GM18951 (cell line): Measurements from ENCODE around the gene SPECC1.
"Not testable (repeated sequence)": the region's sequence is repeated elsewhere in the genome, so short reads cannot be mapped to it uniquely, and the experiment has no call there.

Source experiments
- POLR2A ChIP-seq: IDR thresholded peaks from 4 replicates; pipeline ENCODE4 v1.6.1; 2011; ENCODE audit warnings: mild to moderate bottlenecking; ENCODE audit not compliant: insufficient read length, insufficient read depth; ENCODE audit errors: extremely low read depth
- in situ Hi-C: fragments of 300-500 bp; cut with MboI; formaldehyde crosslinking; loops from one replicate; pipeline ENCODE4 v1.12.0; 2022; ENCODE audit warnings: low sequenced_read_pairs, mixed read lengths, inconsistent platforms; ENCODE audit not compliant: unreplicated experiment

SPECC1 gene

DNA sequence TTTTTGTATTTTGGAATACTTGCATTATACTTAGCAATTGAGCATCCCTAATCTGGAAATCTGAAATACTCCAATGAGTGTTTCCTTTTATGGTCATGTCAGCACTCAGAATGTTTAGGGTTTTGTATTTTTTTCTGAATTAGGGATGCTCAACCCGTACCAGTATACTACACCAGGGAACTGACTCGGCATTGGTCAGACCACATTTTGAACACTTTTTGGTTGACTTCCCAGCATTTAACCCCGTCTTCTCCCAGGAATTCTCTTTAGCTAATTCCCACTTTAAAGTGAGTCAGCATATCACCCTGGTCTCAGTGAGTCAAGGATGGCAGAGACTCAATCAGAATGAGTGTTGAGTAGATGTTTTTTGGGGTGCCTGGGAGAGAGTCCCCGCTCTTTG, 177.9 kb downstream of the SPECC1 start:
- in situ Hi-C loops: no loop called here

GRCh38 chr17:20189302-20189701, 180.1 kb downstream of the SPECC1 start:
- in situ Hi-C loops: no loop called here
- no peak for TF ChIP-seq POLR2A

More for the DNA sequence above, 177.9 kb downstream of the SPECC1 start:
- no peak for TF ChIP-seq POLR2A

DNA sequence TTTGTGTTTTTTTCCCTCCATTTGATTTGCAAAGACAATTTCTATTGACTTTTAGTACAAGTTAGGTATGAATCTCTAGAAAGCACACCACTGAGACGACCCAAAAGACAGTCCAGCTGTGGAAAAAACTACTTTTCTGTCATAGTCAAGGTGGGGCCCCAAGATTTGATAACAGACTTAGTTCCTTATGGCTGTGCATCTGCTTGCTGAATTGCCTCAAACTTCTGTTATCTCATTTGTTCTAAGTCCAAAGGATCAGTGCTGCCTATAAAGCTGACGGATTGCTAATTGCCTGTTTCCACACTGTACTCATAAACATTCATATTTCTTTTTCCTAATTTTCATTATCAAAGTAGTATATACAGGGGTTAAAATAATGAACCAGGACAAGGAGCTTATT, 180.8 kb downstream of the SPECC1 start:
- in situ Hi-C loops: no loop called here
- TF ChIP-seq POLR2A: no peak

DNA sequence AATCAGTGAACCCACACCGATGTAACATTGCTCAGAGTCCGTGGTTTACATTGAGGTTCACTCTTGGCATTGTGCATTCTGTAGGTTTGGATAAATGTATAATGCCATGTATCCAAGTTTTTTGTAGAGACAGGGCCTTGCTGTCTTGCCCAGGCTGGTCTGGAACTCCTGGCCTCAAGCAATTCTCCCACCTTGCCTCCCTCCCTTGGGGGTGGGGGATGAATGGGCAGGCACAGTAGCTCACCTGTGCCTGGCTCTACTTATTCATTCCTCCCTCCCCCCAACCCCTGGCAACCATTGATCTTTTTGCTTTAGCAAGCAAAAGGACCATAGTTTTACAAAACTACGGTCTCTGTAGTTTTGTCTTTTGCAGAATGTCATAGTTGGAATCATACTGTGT, 181.4 kb downstream of the SPECC1 start:
- TF ChIP-seq POLR2A: no peak
- in situ Hi-C loops: no loop called here

DNA sequence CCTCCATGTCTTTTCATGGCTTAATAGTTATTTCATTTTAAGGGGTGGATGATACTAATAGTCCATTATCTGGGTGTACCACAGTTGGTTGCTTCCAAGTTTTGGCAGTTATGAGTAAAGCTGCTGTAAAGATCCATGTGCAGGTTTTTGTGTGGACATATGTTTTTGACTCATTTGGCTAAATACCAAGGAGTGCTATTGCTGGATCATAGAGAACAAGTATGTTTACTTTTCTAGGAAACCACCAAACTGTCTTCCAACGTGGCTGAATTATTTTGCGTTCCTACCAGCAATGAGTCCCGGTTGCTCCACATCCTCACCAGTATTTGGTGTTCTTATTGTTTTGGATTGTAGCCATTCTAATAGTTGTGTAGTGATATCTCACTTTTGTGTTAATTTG, 181.9 kb downstream of the SPECC1 start:
- in situ Hi-C loops: no loop called here
- TF ChIP-seq POLR2A: no peak

- in situ Hi-C loops: not testable (repeated sequence)
Observed at GRCh38 chr17:20196286-20196685, 187.1 kb downstream of the SPECC1 start.

- in situ Hi-C loops: no loop called here
- TF ChIP-seq POLR2A: no peak
Observed at GRCh38 chr17:20197272-20197926, 188.2 kb downstream of the SPECC1 start.

- in situ Hi-C loops: no loop called here
- TF ChIP-seq POLR2A: no peak
Observed at GRCh38 chr17:20200016-20200795, 191.0 kb downstream of the SPECC1 start.

DNA sequence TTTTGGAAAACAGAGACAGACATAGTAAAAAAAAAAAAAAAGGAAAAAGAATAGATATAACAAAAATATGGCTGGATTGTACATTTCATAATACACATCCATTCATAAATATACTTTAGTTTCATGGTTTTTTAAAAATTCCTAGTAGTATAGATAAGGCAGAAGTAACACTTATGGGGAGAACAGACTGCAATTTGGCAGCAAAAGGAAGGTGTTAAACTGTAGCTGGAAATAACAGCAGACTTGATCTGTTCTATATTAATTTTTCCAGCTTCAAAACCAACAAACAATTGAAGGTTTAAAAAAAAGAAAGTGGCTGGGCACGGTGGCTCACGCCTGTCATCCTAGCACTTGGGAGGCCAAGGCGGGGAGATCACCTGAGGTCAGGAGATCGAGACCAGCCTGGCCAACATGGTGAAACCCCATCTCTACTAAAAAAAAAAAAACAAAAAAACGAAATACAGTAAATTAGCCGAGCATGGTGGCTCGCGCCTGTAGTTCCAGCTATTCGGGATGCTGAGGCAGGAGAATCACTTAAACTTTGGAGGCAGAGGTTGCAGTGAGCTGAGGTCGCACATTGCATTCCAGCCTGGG, 191.8 kb downstream of the SPECC1 start:
- in situ Hi-C loops: no loop called here
- no peak for TF ChIP-seq POLR2A

DNA sequence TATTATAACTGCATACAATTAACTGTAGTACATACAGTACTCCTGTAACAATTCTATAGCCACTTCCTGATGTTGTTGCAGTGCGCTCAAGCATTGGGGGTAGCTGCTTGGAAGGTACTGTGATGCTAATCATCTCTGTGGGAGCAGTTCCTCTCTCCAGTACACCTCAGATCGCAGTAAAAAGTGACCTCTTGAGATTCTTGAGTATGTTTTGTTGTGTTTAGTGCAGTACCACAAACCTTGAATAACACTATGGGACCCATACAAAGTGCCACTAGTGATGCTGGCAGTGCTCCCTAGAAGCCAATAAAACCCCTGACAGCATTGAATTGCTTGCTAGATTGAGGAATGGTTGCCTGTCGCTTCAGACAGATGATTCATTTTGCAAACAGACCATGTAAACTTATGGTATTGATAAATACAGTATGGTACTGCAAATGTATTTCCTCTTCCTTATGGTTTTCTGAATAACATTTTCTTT, 193.0 kb downstream of the SPECC1 start:
- no peak for TF ChIP-seq POLR2A
- in situ Hi-C loops: no loop called here

GRCh38 chr17:20203018-20203417, 193.9 kb downstream of the SPECC1 start:
- no peak for TF ChIP-seq POLR2A
- in situ Hi-C loops: no loop called here

- in situ Hi-C loops: no loop called here
Observed at GRCh38 chr17:20203761-20204263, 194.7 kb downstream of the SPECC1 start.

GRCh38 chr17:20205609-20206008, 196.4 kb downstream of the SPECC1 start:
- in situ Hi-C loops: no loop called here
- no peak for TF ChIP-seq POLR2A

More at GRCh38 chr17:20203761-20204263, 194.7 kb downstream of the SPECC1 start:
- no peak for TF ChIP-seq POLR2A
